NCI-H1417 (cell line): ENCODE data around the gene AKAP17A.
"Not testable (repeated sequence)": the region's sequence is repeated elsewhere in the genome, so short reads cannot be mapped to it uniquely, and the experiment has no call there.

Source experiments
- DNase-seq, 3 experiments: peaks; one replicate each; lab custom pipeline; 2025; lab: John Stamatoyannopoulos, UW

AKAP17A gene

GRCh38 chrX:1591102-1591862 is at the start of gene AKAP17A:
AKAP17A (plus strand) TSS chrX:1591604; CDS start chrX:1593463, 1,859 bp downstream.
- DNase-seq: peak; percentile 93 to 99 (median 98)

GRCh38 chrX:1542994-1543725 is 48.2 kb upstream of the AKAP17A start:
- DNase-seq: no peak

- no peak for DNase-seq
These were observed 45.5 kb upstream of the AKAP17A start for GRCh38 chrX:1545776-1546408.

DNA sequence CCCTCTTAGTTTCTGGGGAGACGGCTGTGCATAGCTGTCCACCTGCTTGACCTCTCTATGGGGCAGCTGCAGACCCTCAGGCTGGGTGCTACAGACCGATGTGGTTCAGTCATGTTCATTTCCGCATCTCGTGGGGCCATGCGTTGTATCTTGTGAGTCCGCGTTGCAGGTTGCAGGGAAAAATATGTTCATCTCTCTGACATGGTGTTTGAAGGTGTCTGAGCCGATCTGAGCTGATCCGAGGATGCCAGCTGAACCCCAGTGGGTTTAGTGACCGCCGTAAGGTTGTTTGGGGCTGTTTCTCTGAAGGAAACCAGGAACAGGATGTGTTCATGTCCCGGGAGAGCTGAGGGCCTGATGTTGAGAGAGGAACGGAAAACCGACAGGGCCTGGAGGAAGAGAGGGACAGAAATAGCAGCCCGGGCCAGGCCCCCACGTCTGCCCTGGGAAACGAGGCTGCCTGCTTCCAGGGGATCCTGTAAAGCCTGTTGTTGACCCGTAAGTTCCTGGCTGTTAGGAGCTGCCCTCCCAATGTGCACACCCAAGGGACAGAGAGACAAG is 44.6 kb upstream of the AKAP17A start:
- no peak for DNase-seq

GRCh38 chrX:1551959-1552546 is 39.4 kb upstream of the AKAP17A start:
- no peak for DNase-seq

DNA sequence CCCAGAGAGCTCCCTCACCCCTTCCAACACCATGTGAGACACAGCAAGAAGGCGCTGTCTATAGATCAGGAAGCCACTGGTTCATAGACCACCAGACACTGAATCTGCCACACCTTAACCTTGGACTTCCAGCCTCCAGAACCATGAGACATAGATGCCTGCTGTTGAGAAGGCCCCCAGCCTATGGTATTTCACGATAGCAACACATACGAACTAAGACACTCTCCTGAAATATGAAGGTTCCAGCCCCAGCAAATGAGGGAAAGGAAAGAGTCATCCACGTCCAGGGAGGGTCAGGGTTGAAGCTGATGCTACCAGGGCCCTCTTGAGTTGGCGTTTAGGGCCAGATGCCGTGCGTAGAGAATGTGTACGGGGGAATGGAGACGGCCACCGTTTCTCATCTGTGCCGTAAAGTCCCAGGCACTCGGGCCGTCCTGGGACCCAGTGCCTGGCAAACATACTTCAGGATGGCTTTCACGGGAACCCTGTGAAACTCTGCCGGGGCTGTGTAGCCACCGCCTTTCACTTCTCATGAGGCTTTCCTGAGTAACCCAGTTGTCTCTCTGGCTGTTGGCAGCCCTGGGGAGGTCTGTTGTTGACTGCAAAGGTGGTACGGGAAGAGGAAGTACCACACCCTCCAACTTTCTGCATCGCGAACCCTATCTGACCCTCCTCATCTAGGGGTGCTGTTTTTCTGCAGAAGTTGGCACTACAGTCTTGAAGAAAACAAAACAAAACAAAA is 36.8 kb upstream of the AKAP17A start:
- no peak for DNase-seq

DNA sequence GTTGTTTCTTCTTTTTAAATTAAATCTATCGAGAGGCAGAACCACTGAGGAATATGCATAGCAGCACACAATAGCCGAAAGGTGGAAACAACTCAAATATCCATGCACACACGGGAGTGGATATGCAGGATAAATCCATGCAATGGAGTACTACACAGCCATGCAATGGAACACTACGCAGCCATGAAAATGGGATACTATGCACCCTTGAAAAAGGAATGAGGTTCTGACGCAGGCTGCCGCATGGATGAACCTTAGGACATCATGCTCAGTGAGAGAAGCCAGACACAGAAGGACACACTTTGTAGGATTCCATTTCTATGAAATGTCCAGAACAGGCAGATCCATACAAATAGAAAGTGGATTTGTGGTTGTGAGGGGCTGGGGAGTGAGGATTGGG is 36.0 kb upstream of the AKAP17A start:
- no peak for DNase-seq

- not testable (repeated sequence) for DNase-seq
These were observed 34.0 kb upstream of the AKAP17A start for GRCh38 chrX:1557442-1557841.

GRCh38 chrX:1558761-1559468 is 32.5 kb upstream of the AKAP17A start:
- DNase-seq: no peak

GRCh38 chrX:1561164-1561563 is 30.2 kb upstream of the AKAP17A start:
- no peak for DNase-seq

- DNase-seq: not testable (repeated sequence)
These were observed 27.3 kb upstream of the AKAP17A start for GRCh38 chrX:1564077-1564476.

DNA sequence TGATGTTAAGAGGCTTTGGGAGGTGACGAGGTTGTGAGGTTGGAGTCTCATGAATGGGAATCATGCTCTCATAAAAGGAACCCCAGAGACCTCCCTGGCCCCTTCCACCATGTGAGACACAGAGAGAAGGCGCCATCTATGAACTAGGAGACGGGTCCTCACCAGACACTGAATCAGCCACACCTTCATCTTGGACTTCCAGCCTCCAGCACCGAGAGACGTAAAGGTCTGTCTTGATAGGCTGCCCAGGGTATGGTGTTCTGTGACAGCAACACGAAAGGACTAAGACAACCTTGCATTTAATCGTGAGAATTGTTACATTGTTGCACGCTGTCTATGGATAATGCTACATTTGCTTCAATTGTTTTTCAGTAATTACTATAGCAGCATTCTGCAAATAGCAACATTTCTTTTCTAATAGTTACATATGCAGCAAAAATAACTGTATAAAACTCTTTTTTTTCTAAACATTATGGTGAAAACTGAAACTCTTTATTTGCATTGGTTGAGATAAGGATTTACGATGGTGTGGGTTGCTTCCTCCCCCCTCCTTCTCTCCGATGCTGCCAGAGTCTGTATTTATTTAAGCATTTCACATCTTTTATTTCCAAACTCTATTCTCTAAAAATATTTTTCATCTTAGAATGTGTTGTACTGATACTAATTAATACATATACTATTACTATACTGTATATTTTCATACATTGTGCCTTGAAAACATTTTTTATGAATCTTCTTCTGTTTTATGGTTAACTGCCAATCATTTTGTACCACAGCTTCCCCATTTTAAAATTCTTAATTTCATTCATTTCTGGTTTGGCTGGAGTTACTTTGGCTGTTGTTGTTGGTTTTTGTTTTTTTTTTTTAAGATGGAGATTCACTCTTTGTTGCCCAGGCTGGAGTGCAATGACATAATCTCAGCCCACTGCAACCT is 26.4 kb upstream of the AKAP17A start:
- no peak for DNase-seq

GRCh38 chrX:1574181-1574580 is 17.2 kb upstream of the AKAP17A start:
- DNase-seq: not testable (repeated sequence)

GRCh38 chrX:1576201-1576992 is 15.0 kb upstream of the AKAP17A start:
- no peak for DNase-seq

DNA sequence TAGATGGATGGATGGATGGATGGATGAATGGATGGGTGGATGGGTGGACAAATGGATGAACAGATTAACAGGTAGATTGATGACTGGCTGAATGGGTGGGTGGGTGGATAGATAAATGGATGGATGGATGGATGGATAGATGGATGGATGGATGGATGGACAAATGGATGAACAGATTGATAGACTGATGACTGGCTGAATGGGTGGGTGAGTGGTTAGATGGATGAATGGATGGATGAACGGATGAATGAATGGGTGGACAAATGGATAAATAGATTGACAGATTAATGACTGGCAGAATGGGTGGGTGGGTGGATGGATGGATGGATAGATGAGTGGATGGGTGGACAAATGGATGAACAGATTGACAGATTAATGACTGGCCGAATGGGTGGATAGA is 13.6 kb upstream of the AKAP17A start:
- no peak for DNase-seq

DNA sequence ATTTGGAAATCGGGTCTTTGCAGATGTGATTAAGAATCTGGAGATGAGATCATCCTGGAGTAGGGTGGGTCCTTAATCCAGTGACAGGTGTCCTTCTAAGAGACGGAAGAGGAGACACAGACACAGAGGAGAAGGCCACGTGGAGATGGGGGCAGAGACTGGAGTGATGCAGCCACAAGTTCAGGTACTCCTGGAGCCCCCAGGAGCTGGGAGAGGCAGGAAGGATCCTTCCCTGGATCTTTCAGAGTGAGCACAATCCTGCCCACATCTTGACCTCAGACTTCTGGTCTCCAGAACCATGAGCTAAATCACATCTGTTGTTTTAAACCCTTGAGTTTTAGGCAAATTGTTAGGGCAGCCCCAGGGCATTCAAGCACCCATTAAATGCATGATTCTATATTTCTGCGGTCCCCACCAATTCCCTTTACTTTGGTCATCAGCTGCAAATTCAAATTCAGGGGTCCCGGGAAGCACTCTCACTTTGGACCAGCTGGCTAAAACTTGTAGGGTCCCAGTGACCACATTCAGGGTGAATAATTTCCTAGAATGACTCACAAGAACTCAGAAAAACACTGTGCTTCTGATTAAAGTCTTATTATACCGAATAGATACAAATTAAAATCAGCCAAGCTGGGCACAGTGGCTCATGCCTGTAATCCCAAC is 12.8 kb upstream of the AKAP17A start:
- DNase-seq: no peak

GRCh38 chrX:1581132-1581531 is 10.3 kb upstream of the AKAP17A start:
- peak; percentile 8 to 71 (median 20) for DNase-seq

DNA sequence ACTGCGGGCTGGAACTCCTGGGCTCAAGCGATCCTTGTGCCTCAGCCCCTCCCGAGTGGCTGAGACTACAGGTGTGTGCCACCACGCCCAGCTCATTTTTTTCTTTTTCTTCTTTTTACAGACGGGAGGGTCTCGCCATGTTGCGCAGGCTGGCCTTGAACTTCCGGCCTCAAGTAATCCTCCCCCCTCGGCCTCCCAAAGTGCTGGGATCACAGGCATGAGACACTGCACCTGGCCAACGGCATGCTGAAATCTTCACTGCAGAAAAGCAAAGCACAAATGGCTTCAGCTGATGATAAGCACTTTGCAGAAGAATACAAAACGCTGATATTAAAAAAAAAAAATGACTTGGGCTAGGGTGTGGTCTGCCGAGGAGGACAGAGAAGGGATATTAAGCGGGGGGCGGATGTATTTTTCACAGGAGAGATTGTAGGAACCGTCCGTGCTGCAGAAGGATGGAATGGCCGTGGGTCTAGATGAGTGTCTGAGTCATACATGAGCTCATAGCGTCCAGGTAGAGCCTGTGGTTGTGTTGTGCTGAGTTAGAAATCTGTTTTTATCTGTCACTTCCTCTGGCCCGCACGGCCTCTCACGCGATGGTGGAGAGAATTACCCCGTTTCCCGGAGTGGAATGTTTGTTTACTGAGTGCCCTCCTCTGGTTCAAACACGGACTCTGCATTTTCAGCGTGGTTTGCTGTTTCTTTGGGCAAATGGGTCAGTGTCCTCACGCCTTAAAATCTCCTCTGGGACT is 8.5 kb upstream of the AKAP17A start:
- no peak for DNase-seq
